ENCODE data around the gene TAF1D. TPM values are rescaled to one million over a fixed set of nuclear protein-coding genes. Genes with fewer than 3 reads are reported as not detected.
A peak's percentile ranks its signal among the peaks of the same experiment; 100 is the strongest.
"Not testable (repeated sequence)": the region's sequence is repeated elsewhere in the genome, so short reads cannot be mapped to it uniquely, and the experiment has no call there.

TAF1D gene
- total RNA-seq (198 TPM), polyA plus RNA-seq (227 TPM)
- long read RNA-seq, donor 1, partial matches to known transcripts = 0 of 1 reads
- long read RNA-seq, donor 1, other reads (novel, unspliced or antisense) = 0 of 1 reads
- long read RNA-seq, donor 2 = 0 reads
- long read RNA-seq, donor 3, full-length matches to known transcripts = 18 of 86 reads
- long read RNA-seq, donor 3, partial matches to known transcripts = 63 of 86 reads
- long read RNA-seq, donor 3, other reads (novel, unspliced or antisense) = 5 of 86 reads
- long read RNA-seq, donor 4, partial matches to known transcripts = 74 of 81 reads
- long read RNA-seq, donor 4, other reads (novel, unspliced or antisense) = 0 of 81 reads
- long read RNA-seq, donor 5, transcript TAF1D-219 (5 exons, 656 nt) = minor isoform, 5 of 107 reads
- long read RNA-seq, donor 5, transcript TAF1D-203 (6 exons, 2,082 nt) = major isoform, 9 of 107 reads
- long read RNA-seq, donor 5, partial matches to known transcripts = 83 of 107 reads
- long read RNA-seq, donor 5, other reads (novel, unspliced or antisense) = 5 of 107 reads
- long read RNA-seq, donor 6, full-length matches to known transcripts = 9 of 30 reads
- long read RNA-seq, donor 6, partial matches to known transcripts = 16 of 30 reads
- long read RNA-seq, donor 6, other reads (novel, unspliced or antisense) = 5 of 30 reads
- long read RNA-seq, donor 7, transcript TAF1D-219 (5 exons, 656 nt) = major isoform, 5 of 90 reads
- long read RNA-seq, donor 7, partial matches to known transcripts = 66 of 90 reads
- long read RNA-seq, donor 7, other reads (novel, unspliced or antisense) = 13 of 90 reads
- long read RNA-seq, donor 8, partial matches to known transcripts = 9 of 10 reads
- long read RNA-seq, donor 8, other reads (novel, unspliced or antisense) = 0 of 10 reads
- long read RNA-seq, donor 9, partial matches to known transcripts = 27 of 40 reads
- long read RNA-seq, donor 9, other reads (novel, unspliced or antisense) = 0 of 40 reads
- long read RNA-seq, donor 10, partial matches to known transcripts = 28 of 30 reads
- long read RNA-seq, donor 10, other reads (novel, unspliced or antisense) = 0 of 30 reads

DNA sequence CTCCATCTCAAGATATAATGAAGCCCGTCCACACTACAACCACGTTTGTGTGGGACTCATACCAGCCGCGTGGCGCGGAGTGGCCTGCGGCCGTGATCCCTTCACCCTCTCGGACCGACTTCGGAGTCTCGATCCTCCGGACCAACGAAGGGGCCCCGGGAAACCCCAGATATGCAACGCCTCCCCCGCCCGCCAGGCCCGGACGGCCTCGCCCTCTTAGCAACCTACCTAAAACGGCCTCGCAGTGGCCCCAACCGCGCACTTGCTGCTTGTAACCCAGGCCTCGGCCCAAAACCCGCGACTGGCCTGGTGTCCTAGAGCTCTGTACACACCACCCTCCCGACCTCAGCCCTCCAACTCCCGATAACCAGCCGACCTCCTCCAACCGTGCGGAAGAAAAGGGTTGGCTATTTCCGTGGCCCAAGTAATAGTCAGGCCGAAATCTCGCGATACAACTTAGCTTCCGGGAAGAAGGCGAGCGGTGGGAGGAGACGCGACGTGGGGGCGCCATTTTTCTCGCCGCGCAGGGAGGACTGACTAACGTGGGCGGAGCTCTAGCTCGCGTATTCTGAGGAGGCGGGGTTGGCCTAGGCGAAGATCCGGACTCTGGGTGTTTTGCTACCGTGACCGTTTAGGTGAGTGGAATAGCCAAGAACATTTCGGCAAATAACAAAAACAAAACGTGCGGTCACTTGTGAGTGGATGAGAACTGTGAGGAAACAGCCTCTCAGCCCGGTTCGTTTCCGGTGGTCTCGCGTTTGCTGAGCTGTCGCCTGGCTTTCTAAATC lies at the start of gene TAF1D, which contains the start of gene C11orf54:
TSS of gene TAF1D (minus strand) at position 402 of the 788 bp plus-strand sequence. CDS start 2,191 bp downstream, outside the sequence.
TSS of gene C11orf54 (plus strand) at position 579 of the 788 bp plus-strand sequence. CDS start 5,722 bp downstream, outside the sequence.
- Histone ChIP-seq H3K9me3 (ENCODE audit: control insufficient read depth in 2 of 2, insufficient read depth in 1 of 2, low read length in 1 of 2) (peaks cover 0 to 10% of the 10 kb centered on the region in 2 donors), H3K27ac (ENCODE audit: low read depth in 1 of 2, low read length in 1 of 2) (peak within 1 kb of the TSS; percentile 93 to 98), H3K36me3 (ENCODE audit: control insufficient read depth in 2 of 2, insufficient read depth in 2 of 2, low read length in 1 of 2) (peaks cover 0 to 34% of the 10 kb centered on the region in 2 donors), H3K4me1 (ENCODE audit: control insufficient read depth in 2 of 2, insufficient read depth in 2 of 2, low read length in 2 of 2) (peaks cover 9 to 21% of the 10 kb centered on the region in 2 donors), H3K4me3 (ENCODE audit: low read length in 2 of 2) (peak within 1 kb of the TSS; percentile 83 to 100), H3K27me3 (ENCODE audit: control insufficient read depth in 2 of 2, insufficient read depth in 1 of 2, low read length in 1 of 2) (no peaks in the 10 kb centered on the region)
- peak; percentile 95 to 99 (median 98) for DNase-seq (ENCODE audit: low read depth in 6 of 9, low spot score in 9 of 9)
- under 1% methylated on average over 65 of the region's 65 CpGs for WGBS

DNA sequence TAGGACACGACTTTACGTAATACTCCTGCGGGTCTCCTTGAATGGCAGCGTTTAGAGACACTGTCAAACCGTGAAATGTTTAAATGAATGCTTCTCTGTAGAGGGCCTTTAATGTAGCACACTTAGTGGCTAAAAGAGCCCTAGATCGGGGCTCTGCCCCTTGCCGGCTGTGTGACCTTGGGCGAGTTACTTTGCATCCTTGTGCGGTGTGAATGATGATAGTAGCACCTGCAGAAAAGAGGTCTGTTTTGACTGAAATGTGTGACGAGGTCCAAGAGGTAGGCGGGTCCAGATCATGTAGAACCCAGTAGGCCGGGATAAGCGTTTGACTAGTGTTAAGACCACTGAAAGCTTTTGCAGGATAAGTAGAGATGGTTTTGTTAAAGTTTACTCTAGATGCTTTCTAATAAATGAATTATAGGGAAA lies 43.7 kb upstream of the TAF1D start:
- peaks cover 3 to 19% of the 10 kb centered on the region in 2 donors for H3K36me3 ChIP-seq (ENCODE audit: control insufficient read depth in 2 of 2, insufficient read depth in 2 of 2, low read length in 1 of 2)
- peak overlapping the region; percentile 89 to 96 for H3K27ac ChIP-seq (ENCODE audit: low read depth in 1 of 2, low read length in 1 of 2)
- peaks cover 10% of the 10 kb centered on the region in 2 donors for H3K4me1 ChIP-seq (ENCODE audit: control insufficient read depth in 2 of 2, insufficient read depth in 2 of 2, low read length in 2 of 2)
- WGBS = under 1% methylated on average over 13 of the region's 13 CpGs
- no peak for DNase-seq (ENCODE audit: low read depth in 6 of 9, low spot score in 9 of 9)
- H3K27me3 ChIP-seq (ENCODE audit: control insufficient read depth in 2 of 2, insufficient read depth in 1 of 2, low read length in 1 of 2) = no peaks in the 10 kb centered on the region
- H3K4me3 ChIP-seq (ENCODE audit: low read length in 2 of 2) = peak overlapping the region; percentile 94 to 97
- peaks cover 0 to under 1% of the 10 kb centered on the region in 2 donors for H3K9me3 ChIP-seq (ENCODE audit: control insufficient read depth in 2 of 2, insufficient read depth in 1 of 2, low read length in 1 of 2)

DNA sequence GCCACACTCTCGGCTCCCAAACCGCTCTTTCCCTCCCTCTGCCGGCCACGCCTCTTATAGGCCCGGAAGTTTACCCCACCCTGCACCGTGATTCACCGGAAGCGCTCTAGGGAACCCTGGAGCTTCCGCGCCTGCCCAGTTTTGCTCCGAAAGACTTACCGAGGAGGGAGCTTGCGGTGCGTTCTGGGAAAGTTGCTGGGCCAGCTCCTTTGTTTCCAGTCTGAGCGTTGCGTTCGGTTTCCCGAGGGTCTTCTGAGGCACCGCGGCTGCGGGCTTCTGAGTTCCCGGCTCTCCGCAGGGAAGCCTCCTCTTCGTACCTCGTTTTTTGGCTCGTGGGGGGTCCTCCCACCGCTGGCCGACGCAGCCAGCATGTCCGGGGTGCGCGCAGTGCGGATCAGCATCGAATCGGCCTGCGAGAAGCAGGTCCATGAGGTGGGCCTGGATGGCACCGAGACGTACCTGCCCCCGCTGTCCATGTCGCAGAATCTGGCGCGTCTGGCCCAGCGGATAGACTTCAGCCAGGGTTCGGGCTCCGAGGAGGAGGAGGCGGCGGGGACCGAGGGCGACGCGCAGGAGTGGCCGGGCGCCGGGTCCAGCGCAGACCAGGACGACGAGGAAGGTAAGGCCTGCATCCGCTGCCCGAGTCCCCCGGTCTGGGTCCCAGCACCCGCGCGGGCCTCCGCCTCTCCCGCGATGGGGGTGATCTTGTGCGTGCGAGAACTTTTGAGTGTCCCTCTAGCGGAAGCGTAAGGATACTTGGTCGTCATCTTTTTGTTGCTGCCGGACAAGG lies 43.0 kb upstream of the TAF1D start, which contains the start of gene MED17:
TSS of gene MED17 (plus strand) at position 138 of the 790 bp plus-strand sequence. CDS start at position 370, 232 bp downstream.
- H3K27me3 ChIP-seq (ENCODE audit: control insufficient read depth in 2 of 2, insufficient read depth in 1 of 2, low read length in 1 of 2) = no peaks in the 10 kb centered on the region
- peak within 1 kb of the TSS; percentile 89 to 96 for H3K27ac ChIP-seq (ENCODE audit: low read depth in 1 of 2, low read length in 1 of 2)
- peaks cover 0 to 3% of the 10 kb centered on the region in 2 donors for H3K9me3 ChIP-seq (ENCODE audit: control insufficient read depth in 2 of 2, insufficient read depth in 1 of 2, low read length in 1 of 2)
- H3K4me1 ChIP-seq (ENCODE audit: control insufficient read depth in 2 of 2, insufficient read depth in 2 of 2, low read length in 2 of 2) = peaks cover 10% of the 10 kb centered on the region in 2 donors
- under 1% methylated on average over 72 of the region's 72 CpGs for WGBS
- peaks cover 0 to 14% of the 10 kb centered on the region in 2 donors for H3K36me3 ChIP-seq (ENCODE audit: control insufficient read depth in 2 of 2, insufficient read depth in 2 of 2, low read length in 1 of 2)
- DNase-seq (ENCODE audit: low read depth in 6 of 9, low spot score in 9 of 9) = peak; percentile 70 to 95 (median 89)
- peak within 1 kb of the TSS; percentile 94 to 97 for H3K4me3 ChIP-seq (ENCODE audit: low read length in 2 of 2)

DNA sequence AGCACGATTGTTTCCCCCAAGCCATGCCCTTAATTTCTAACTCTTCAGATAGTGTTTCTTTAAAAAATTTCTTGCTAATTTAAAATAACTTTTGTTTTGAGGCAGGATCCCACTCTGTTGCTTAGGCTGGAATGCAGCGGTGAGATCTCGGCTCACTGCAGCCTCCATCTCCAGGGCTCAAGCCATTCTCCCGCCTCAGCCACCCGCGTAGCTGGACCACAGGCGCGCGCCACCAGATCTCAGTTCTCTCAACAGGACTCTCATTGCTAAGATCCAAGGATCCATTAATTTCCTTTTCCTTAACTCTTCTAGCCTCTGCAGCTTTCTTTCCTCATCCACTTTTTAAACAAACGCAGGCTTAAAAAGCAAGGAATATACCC lies 42.5 kb upstream of the TAF1D start:
- Histone ChIP-seq H3K4me3 (ENCODE audit: low read length in 2 of 2) (peak overlapping the region; percentile 94 to 97), H3K4me1 (ENCODE audit: control insufficient read depth in 2 of 2, insufficient read depth in 2 of 2, low read length in 2 of 2) (peaks cover 10% of the 10 kb centered on the region in 2 donors), H3K36me3 (ENCODE audit: control insufficient read depth in 2 of 2, insufficient read depth in 2 of 2, low read length in 1 of 2) (peaks cover 0 to 9% of the 10 kb centered on the region in 2 donors), H3K9me3 (ENCODE audit: control insufficient read depth in 2 of 2, insufficient read depth in 1 of 2, low read length in 1 of 2) (peaks cover 0 to 3% of the 10 kb centered on the region in 2 donors), H3K27me3 (ENCODE audit: control insufficient read depth in 2 of 2, insufficient read depth in 1 of 2, low read length in 1 of 2) (no peaks in the 10 kb centered on the region), H3K27ac (ENCODE audit: low read depth in 1 of 2, low read length in 1 of 2) (peak overlapping the region; percentile 36 to 96)
- DNase-seq (ENCODE audit: low read depth in 6 of 9, low spot score in 9 of 9) = no peak
- under 1% methylated on average over 10 of the region's 10 CpGs for WGBS

- H3K4me1 ChIP-seq (ENCODE audit: control insufficient read depth in 2 of 2, insufficient read depth in 2 of 2, low read length in 2 of 2) = peaks cover 10% of the 10 kb centered on the region in 2 donors
- peaks cover 0 to 3% of the 10 kb centered on the region in 2 donors for H3K9me3 ChIP-seq (ENCODE audit: control insufficient read depth in 2 of 2, insufficient read depth in 1 of 2, low read length in 1 of 2)
- 69% methylated on average over 7 of the region's 7 CpGs for WGBS
- H3K27ac ChIP-seq (ENCODE audit: low read depth in 1 of 2, low read length in 1 of 2) = no peak overlapping the region
- peak overlapping the region; percentile 94 to 97 for H3K4me3 ChIP-seq (ENCODE audit: low read length in 2 of 2)
- DNase-seq (ENCODE audit: low read depth in 6 of 9, low spot score in 9 of 9) = no peak
- H3K36me3 ChIP-seq (ENCODE audit: control insufficient read depth in 2 of 2, insufficient read depth in 2 of 2, low read length in 1 of 2) = peaks cover 0 to 6% of the 10 kb centered on the region in 2 donors
- no peaks in the 10 kb centered on the region for H3K27me3 ChIP-seq (ENCODE audit: control insufficient read depth in 2 of 2, insufficient read depth in 1 of 2, low read length in 1 of 2)
These were observed 42.1 kb upstream of the TAF1D start for GRCh38 chr11:93783362-93783761.

GRCh38 chr11:93775289-93775688 lies 34.0 kb upstream of the TAF1D start:
- 88% methylated on average over 2 of the region's 2 CpGs for WGBS
- DNase-seq (ENCODE audit: low read depth in 6 of 9, low spot score in 9 of 9) = no peak
- no peaks in the 10 kb centered on the region for H3K36me3 ChIP-seq (ENCODE audit: control insufficient read depth in 2 of 2, insufficient read depth in 2 of 2, low read length in 1 of 2)
- peaks cover 0 to 27% of the 10 kb centered on the region in 2 donors for H3K9me3 ChIP-seq (ENCODE audit: control insufficient read depth in 2 of 2, insufficient read depth in 1 of 2, low read length in 1 of 2)
- H3K27ac ChIP-seq (ENCODE audit: low read depth in 1 of 2, low read length in 1 of 2) = no peak overlapping the region
- no peaks in the 10 kb centered on the region for H3K4me1 ChIP-seq (ENCODE audit: control insufficient read depth in 2 of 2, insufficient read depth in 2 of 2, low read length in 2 of 2)
- H3K4me3 ChIP-seq (ENCODE audit: low read length in 2 of 2) = no peak overlapping the region
- H3K27me3 ChIP-seq (ENCODE audit: control insufficient read depth in 2 of 2, insufficient read depth in 1 of 2, low read length in 1 of 2) = no peaks in the 10 kb centered on the region

DNA sequence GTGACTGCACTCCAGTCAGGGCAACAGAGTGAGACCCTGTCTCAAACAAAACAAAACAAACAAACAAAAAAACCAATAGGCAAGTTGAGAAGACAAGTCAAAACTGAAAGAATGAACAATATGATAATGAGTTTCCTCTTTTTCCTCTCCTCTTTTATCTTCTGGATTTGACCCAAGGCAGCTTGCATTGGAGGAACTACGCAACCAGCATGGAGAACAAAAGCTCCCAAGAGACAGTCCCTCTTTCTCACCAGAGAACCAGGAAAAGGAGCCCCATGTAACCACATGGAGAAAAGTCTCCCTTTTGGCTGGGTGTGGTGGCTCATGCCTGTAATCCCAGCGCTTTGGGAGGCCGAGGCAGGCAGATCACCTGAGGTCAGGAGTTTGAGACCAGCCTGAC lies 33.3 kb upstream of the TAF1D start:
- H3K4me1 ChIP-seq (ENCODE audit: control insufficient read depth in 2 of 2, insufficient read depth in 2 of 2, low read length in 2 of 2); H3K36me3 ChIP-seq (ENCODE audit: control insufficient read depth in 2 of 2, insufficient read depth in 2 of 2, low read length in 1 of 2); H3K27me3 ChIP-seq (ENCODE audit: control insufficient read depth in 2 of 2, insufficient read depth in 1 of 2, low read length in 1 of 2); DNase-seq (ENCODE audit: low read depth in 6 of 9, low spot score in 9 of 9); H3K4me3 ChIP-seq (ENCODE audit: low read length in 2 of 2); H3K27ac ChIP-seq (ENCODE audit: low read depth in 1 of 2, low read length in 1 of 2): not testable (repeated sequence)
- H3K9me3 ChIP-seq (ENCODE audit: control insufficient read depth in 2 of 2, insufficient read depth in 1 of 2, low read length in 1 of 2) = peaks cover 0 to 24% of the 10 kb centered on the region in 2 donors
- WGBS = 96% methylated on average over 3 of the region's 3 CpGs

Data from thymus (tissue), 14 donors.